GM23338 (cell line): ENCODE measurements around the gene GJC2. TPM values are rescaled to one million over a fixed set of nuclear protein-coding genes. Genes with fewer than 3 reads are reported as not detected.

Source experiments
- ATAC-seq: fragments of 200-7000 bp; cut with Tn5 transposase; 3 replicates; pipeline ENCODE4 v1.9.1; 2020
- DNase-seq: peaks from one replicate; pipeline ENCODE4 v3.0.0-alpha.2; 2015; ENCODE audit warnings: low spot score
- H2AFZ ChIP-seq: fragments of 200-600 bp; sonication (generic); 2 replicates; pipeline ENCODE4 v1.8.0; 2016; ENCODE audit warnings: antibody characterized with exemption, mild to moderate bottlenecking, moderate library complexity
- H3F3A ChIP-seq: fragments of 200-600 bp; sonication (generic); replicated peaks from 2 replicates; pipeline ENCODE4 v1.8.0; 2017; ENCODE audit warnings: antibody characterized with exemption, mixed run types, low read depth
- H3K27ac ChIP-seq: fragments of 200-600 bp; sonication (generic); 2 replicates; pipeline ENCODE4 v1.6.1; 2016; ENCODE audit warnings: low read depth
- H3K27me3 ChIP-seq: fragments of 200-600 bp; sonication (generic); 2 replicates; pipeline ENCODE4 v1.8.0; 2016; ENCODE audit warnings: mild to moderate bottlenecking, mixed run types, moderate library complexity; ENCODE audit not compliant: insufficient read depth
- H3K36me3 ChIP-seq: fragments of 200-600 bp; sonication (generic); 2 replicates; pipeline ENCODE4 v1.8.0; 2016; ENCODE audit warnings: mild to moderate bottlenecking; ENCODE audit not compliant: insufficient read depth
- H3K4me1 ChIP-seq: fragments of 200-600 bp; sonication (generic); 2 replicates; pipeline ENCODE4 v1.8.0; 2016; ENCODE audit warnings: mild to moderate bottlenecking, moderate library complexity; ENCODE audit not compliant: insufficient read depth
- H3K4me2 ChIP-seq: fragments of 200-600 bp; sonication (generic); 2 replicates; pipeline ENCODE4 v1.7.1; 2017; ENCODE audit warnings: mixed run types
- H3K4me3 ChIP-seq: fragments of 200-600 bp; sonication (generic); 2 replicates; pipeline ENCODE4 v1.6.1; 2016; ENCODE audit warnings: mixed run types
- H3K79me2 ChIP-seq: fragments of 200-600 bp; sonication (generic); replicated peaks from 2 replicates; pipeline ENCODE4 v1.8.0; 2017; ENCODE audit warnings: mild to moderate bottlenecking; ENCODE audit not compliant: insufficient read depth
- H3K9me2 ChIP-seq: fragments of 200-600 bp; sonication (generic); 2 replicates; pipeline ENCODE4 v1.8.0; 2017; ENCODE audit not compliant: insufficient read depth
- H4K20me1 ChIP-seq: fragments of 200-600 bp; sonication (generic); replicated peaks from 2 replicates; pipeline ENCODE4 v1.8.0; 2017; ENCODE audit warnings: mild to moderate bottlenecking; ENCODE audit not compliant: insufficient read depth
- H3K27ac Mint-ChIP-seq: 2 replicates; pipeline ENCODE4 v1.8.0; 2020; ENCODE audit warnings: inconsistent platforms, mild to moderate bottlenecking, moderate library complexity, mixed read lengths
- H3K27me3 Mint-ChIP-seq: 3 replicates; pipeline ENCODE4 v1.8.0; 2022; ENCODE audit warnings: low read depth, mild to moderate bottlenecking, moderate library complexity, mixed read lengths, inconsistent platforms; ENCODE audit not compliant: insufficient read depth, poor library complexity
- H3K36me3 Mint-ChIP-seq: 3 replicates; pipeline ENCODE4 v1.8.0; 2021; ENCODE audit warnings: low read depth, mild to moderate bottlenecking, inconsistent platforms, moderate library complexity, mixed read lengths
- H3K4me1 Mint-ChIP-seq: 3 replicates; pipeline ENCODE4 v1.8.0; 2020; ENCODE audit warnings: mild to moderate bottlenecking, inconsistent platforms, mixed read lengths
- H3K4me3 Mint-ChIP-seq: 3 replicates; pipeline ENCODE4 v1.8.0; 2021; ENCODE audit warnings: moderate library complexity, mild to moderate bottlenecking, inconsistent platforms, mixed read lengths
- H3K9me3 Mint-ChIP-seq: 3 replicates; pipeline ENCODE4 v1.8.0; 2020; ENCODE audit warnings: moderate library complexity, mild to moderate bottlenecking, inconsistent platforms, mixed read lengths
- CREB1 ChIP-seq: fragments of 250-450 bp; sonication (Bioruptor Pico); IDR thresholded peaks from 2 replicates; pipeline ENCODE4 v1.5.0; 2020; ENCODE audit warnings: low read depth, mild to moderate bottlenecking, moderate library complexity
- CTCF ChIP-seq, 2 experiments: fragments of 200-600 bp in 1 of 2; sonication (generic) in 1 of 2; conservative IDR thresholded peaks; 2 replicates each; pipeline versions ENCODE4 v1.5.1 to v1.6.1; 2016 to 2017; ENCODE audit warnings: antibody characterized with exemption in 2 of 2, low read depth in 2 of 2, mild to moderate bottlenecking in 2 of 2, moderate library complexity in 1 of 2
- ETS1 ChIP-seq: IDR thresholded peaks from 2 replicates; pipeline ENCODE4 v1.6.1; 2016; ENCODE audit warnings: antibody characterized with exemption
- POLR2AphosphoS5 ChIP-seq: IDR thresholded peaks from 2 replicates; pipeline ENCODE4 v1.6.1; 2016; ENCODE audit warnings: antibody characterized with exemption, low read depth
- ZNF114 ChIP-seq: fragments of 250-450 bp; sonication (Bioruptor Pico); IDR thresholded peaks from 2 replicates; pipeline ENCODE4 v1.5.0; 2020; ENCODE audit warnings: mild to moderate bottlenecking, moderate library complexity
- polyA plus RNA-seq: library from polyadenylated mRNA; unstranded; fragments of >200 nt; fragmentation: Nextera tagmentation; extraction: Ambion mirVana; gene quantifications from 2 replicates; pipeline ENCODE4 v1.2.1, GENCODE V29; 2016
- total RNA-seq: library from RNA; depleted of rRNA; stranded (reverse); fragments of >200 nt; shearing (Covaris generic); gene quantifications from 2 replicates; pipeline ENCODE4 v1.2.3, GENCODE V29; 2014
- TF ChIP-seq, protein P1 (sequence below): fragments of 250-450 bp; sonication (Bioruptor Pico); IDR thresholded peaks from 2 replicates; pipeline ENCODE4 v1.5.0; 2020; ENCODE audit warnings: mild to moderate bottlenecking, moderate library complexity

Gene GJC2
- total and polyA plus RNA-seq, 2 experiments from 2014 or later: 0.15 to 1.2 TPM

DNA sequence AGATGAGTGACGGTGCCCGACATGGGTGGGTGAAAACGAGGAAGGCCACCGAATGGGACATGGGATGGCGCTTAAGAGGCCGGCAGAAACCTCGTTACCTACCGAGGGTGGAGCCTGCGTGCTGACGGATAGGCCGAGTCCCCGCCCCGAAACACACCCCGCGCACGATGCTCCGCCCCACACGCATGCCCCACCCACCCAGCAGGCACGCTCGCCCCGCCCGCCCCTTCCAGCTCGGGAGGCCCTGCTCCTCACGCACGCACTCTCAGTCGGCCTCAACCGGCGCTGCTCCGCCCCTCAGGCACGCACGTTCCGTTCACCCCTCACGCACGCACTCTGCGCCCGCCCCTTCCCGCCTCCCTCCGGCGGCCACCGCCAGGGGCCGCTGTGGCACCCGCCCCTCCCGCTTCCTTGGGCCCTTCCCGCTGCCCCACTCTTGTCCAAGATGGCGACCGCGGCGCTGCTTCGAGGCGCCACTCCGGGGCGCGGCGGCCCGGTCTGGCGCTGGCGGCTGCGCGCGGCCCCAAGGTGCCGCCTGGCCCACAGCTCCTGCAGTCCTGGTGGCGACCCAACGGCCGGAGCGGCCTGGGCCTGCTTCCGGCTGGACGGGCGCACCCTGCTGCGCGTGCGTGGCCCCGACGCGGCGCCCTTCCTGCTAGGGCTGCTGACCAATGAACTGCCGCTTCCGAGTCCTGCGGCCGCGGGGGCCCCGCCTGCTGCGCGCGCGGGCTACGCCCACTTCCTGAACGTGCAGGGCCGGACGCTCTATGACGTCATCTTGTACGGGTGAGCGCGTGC, 15.8 kb downstream of the GJC2 start, which contains the start of gene IBA57:
Gene IBA57 (plus strand): TSS at position 433 of the 798 bp plus-strand sequence. CDS start 13 bp downstream, at position 446.
- TF ChIP-seq CTCF (conservative IDR thresholded peaks at IDR 0.05; ENCODE audit: low read depth in 2 of 2) (peak; percentile 65 to 88), CREB1 (CRISPR knock-in tag) (peak; percentile 97), ZNF114 (no peak), ETS1 (peak; percentile 49; the same call in 1 of the 2 replicates), POLR2AphosphoS5 (peak; percentile 69)
- TF ChIP-seq, protein P1, sequence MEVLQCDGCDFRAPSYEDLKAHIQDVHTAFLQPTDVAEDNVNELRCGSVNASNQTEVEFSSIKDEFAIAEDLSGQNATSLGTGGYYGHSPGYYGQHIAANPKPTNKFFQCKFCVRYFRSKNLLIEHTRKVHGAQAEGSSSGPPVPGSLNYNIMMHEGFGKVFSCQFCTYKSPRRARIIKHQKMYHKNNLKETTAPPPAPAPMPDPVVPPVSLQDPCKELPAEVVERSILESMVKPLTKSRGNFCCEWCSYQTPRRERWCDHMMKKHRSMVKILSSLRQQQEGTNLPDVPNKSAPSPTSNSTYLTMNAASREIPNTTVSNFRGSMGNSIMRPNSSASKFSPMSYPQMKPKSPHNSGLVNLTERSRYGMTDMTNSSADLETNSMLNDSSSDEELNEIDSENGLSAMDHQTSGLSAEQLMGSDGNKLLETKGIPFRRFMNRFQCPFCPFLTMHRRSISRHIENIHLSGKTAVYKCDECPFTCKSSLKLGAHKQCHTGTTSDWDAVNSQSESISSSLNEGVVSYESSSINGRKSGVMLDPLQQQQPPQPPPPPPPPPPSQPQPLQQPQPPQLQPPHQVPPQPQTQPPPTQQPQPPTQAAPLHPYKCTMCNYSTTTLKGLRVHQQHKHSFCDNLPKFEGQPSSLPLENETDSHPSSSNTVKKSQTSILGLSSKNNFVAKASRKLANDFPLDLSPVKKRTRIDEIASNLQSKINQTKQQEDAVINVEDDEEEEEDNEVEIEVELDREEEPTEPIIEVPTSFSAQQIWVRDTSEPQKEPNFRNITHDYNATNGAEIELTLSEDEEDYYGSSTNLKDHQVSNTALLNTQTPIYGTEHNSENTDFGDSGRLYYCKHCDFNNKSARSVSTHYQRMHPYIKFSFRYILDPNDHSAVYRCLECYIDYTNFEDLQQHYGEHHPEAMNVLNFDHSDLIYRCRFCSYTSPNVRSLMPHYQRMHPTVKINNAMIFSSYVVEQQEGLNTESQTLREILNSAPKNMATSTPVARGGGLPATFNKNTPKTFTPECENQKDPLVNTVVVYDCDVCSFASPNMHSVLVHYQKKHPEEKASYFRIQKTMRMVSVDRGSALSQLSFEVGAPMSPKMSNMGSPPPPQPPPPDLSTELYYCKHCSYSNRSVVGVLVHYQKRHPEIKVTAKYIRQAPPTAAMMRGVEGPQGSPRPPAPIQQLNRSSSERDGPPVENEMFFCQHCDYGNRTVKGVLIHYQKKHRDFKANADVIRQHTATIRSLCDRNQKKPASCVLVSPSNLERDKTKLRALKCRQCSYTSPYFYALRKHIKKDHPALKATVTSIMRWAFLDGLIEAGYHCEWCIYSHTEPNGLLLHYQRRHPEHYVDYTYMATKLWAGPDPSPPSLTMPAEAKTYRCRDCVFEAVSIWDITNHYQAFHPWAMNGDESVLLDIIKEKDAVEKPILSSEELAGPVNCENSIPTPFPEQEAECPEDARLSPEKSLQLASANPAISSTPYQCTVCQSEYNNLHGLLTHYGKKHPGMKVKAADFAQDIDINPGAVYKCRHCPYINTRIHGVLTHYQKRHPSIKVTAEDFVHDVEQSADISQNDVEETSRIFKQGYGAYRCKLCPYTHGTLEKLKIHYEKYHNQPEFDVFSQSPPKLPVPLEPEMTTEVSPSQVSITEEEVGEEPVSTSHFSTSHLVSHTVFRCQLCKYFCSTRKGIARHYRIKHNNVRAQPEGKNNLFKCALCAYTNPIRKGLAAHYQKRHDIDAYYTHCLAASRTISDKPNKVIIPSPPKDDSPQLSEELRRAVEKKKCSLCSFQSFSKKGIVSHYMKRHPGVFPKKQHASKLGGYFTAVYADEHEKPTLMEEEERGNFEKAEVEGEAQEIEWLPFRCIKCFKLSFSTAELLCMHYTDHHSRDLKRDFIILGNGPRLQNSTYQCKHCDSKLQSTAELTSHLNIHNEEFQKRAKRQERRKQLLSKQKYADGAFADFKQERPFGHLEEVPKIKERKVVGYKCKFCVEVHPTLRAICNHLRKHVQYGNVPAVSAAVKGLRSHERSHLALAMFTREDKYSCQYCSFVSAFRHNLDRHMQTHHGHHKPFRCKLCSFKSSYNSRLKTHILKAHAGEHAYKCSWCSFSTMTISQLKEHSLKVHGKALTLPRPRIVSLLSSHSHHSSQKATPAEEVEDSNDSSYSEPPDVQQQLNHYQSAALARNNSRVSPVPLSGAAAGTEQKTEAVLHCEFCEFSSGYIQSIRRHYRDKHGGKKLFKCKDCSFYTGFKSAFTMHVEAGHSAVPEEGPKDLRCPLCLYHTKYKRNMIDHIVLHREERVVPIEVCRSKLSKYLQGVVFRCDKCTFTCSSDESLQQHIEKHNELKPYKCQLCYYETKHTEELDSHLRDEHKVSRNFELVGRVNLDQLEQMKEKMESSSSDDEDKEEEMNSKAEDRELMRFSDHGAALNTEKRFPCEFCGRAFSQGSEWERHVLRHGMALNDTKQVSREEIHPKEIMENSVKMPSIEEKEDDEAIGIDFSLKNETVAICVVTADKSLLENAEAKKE (CRISPR knock-in tag): no peak
- peaks cover 16% of the 10 kb centered on the region for H3K79me2 ChIP-seq
- no peaks in the 10 kb centered on the region; the same call in 1 of the 2 replicates for H4K20me1 ChIP-seq
- H3K4me3 Mint-ChIP-seq: peak within 1 kb of the TSS; percentile 85
- no peaks in the 10 kb centered on the region for H3K9me2 ChIP-seq
- H3K27me3 ChIP-seq: 0 out of 2 replicates have a peak, but pooled peaks cover 4% of the 10 kb centered on the region
- H2AFZ ChIP-seq: peak within 1 kb of the TSS; percentile 97; the same call in 1 of the 2 replicates
- H3K27ac Mint-ChIP-seq: peak within 1 kb of the TSS; percentile 97
- H3K27me3 Mint-ChIP-seq: peaks cover 3% of the 10 kb centered on the region
- ATAC-seq (peak; percentile 86), DNase-seq (peak; percentile 98)
- H3F3A ChIP-seq: 0 out of 2 replicates have a peak, but pooled peaks cover 2% of the 10 kb centered on the region
- H3K27ac ChIP-seq: peak within 1 kb of the TSS; percentile 95; the same call in 1 of the 2 replicates
- no peaks in the 10 kb centered on the region for H3K36me3 ChIP-seq
- peak within 1 kb of the TSS; percentile 90 for H3K4me2 ChIP-seq
- peak within 1 kb of the TSS; percentile 82 for H3K4me3 ChIP-seq
- no peaks in the 10 kb centered on the region; the same call in 2 of the 3 replicates for H3K36me3 Mint-ChIP-seq
- H3K4me1 ChIP-seq: peaks cover 8% of the 10 kb centered on the region; the same call in 1 of the 2 replicates
- peaks cover 10% of the 10 kb centered on the region; the same call in 2 of the 3 replicates for H3K4me1 Mint-ChIP-seq
- no peaks in the 10 kb centered on the region for H3K9me3 Mint-ChIP-seq
